GM23338 (cell line): ENCODE results near the gene KLRK1. TPM values are rescaled to one million over a fixed set of nuclear protein-coding genes. Genes with fewer than 3 reads are reported as not detected.

Experiments
- ATAC-seq: fragments of 200-7000 bp; cut with Tn5 transposase; 3 replicates; pipeline ENCODE4 v1.9.1; 2020
- DNase-seq: peaks from one replicate; pipeline ENCODE4 v3.0.0-alpha.2; 2015; ENCODE audit warnings: low spot score
- H2AFZ ChIP-seq: fragments of 200-600 bp; sonication (generic); 2 replicates; pipeline ENCODE4 v1.8.0; 2016; ENCODE audit warnings: antibody characterized with exemption, mild to moderate bottlenecking, moderate library complexity
- H3F3A ChIP-seq: fragments of 200-600 bp; sonication (generic); replicated peaks from 2 replicates; pipeline ENCODE4 v1.8.0; 2017; ENCODE audit warnings: antibody characterized with exemption, mixed run types, low read depth
- H3K27ac ChIP-seq: fragments of 200-600 bp; sonication (generic); 2 replicates; pipeline ENCODE4 v1.6.1; 2016; ENCODE audit warnings: low read depth
- H3K27me3 ChIP-seq: fragments of 200-600 bp; sonication (generic); 2 replicates; pipeline ENCODE4 v1.8.0; 2016; ENCODE audit warnings: mild to moderate bottlenecking, mixed run types, moderate library complexity; ENCODE audit not compliant: insufficient read depth
- H3K36me3 ChIP-seq: fragments of 200-600 bp; sonication (generic); 2 replicates; pipeline ENCODE4 v1.8.0; 2016; ENCODE audit warnings: mild to moderate bottlenecking; ENCODE audit not compliant: insufficient read depth
- H3K4me1 ChIP-seq: fragments of 200-600 bp; sonication (generic); 2 replicates; pipeline ENCODE4 v1.8.0; 2016; ENCODE audit warnings: mild to moderate bottlenecking, moderate library complexity; ENCODE audit not compliant: insufficient read depth
- H3K4me2 ChIP-seq: fragments of 200-600 bp; sonication (generic); 2 replicates; pipeline ENCODE4 v1.7.1; 2017; ENCODE audit warnings: mixed run types
- H3K4me3 ChIP-seq: fragments of 200-600 bp; sonication (generic); 2 replicates; pipeline ENCODE4 v1.6.1; 2016; ENCODE audit warnings: mixed run types
- H3K79me2 ChIP-seq: fragments of 200-600 bp; sonication (generic); replicated peaks from 2 replicates; pipeline ENCODE4 v1.8.0; 2017; ENCODE audit warnings: mild to moderate bottlenecking; ENCODE audit not compliant: insufficient read depth
- H3K9me2 ChIP-seq: fragments of 200-600 bp; sonication (generic); 2 replicates; pipeline ENCODE4 v1.8.0; 2017; ENCODE audit not compliant: insufficient read depth
- H4K20me1 ChIP-seq: fragments of 200-600 bp; sonication (generic); replicated peaks from 2 replicates; pipeline ENCODE4 v1.8.0; 2017; ENCODE audit warnings: mild to moderate bottlenecking; ENCODE audit not compliant: insufficient read depth
- H3K27ac Mint-ChIP-seq: 2 replicates; pipeline ENCODE4 v1.8.0; 2020; ENCODE audit warnings: inconsistent platforms, mild to moderate bottlenecking, moderate library complexity, mixed read lengths
- H3K27me3 Mint-ChIP-seq: 3 replicates; pipeline ENCODE4 v1.8.0; 2022; ENCODE audit warnings: low read depth, mild to moderate bottlenecking, moderate library complexity, mixed read lengths, inconsistent platforms; ENCODE audit not compliant: insufficient read depth, poor library complexity
- H3K36me3 Mint-ChIP-seq: 3 replicates; pipeline ENCODE4 v1.8.0; 2021; ENCODE audit warnings: low read depth, mild to moderate bottlenecking, inconsistent platforms, moderate library complexity, mixed read lengths
- H3K4me1 Mint-ChIP-seq: 3 replicates; pipeline ENCODE4 v1.8.0; 2020; ENCODE audit warnings: mild to moderate bottlenecking, inconsistent platforms, mixed read lengths
- H3K4me3 Mint-ChIP-seq: 3 replicates; pipeline ENCODE4 v1.8.0; 2021; ENCODE audit warnings: moderate library complexity, mild to moderate bottlenecking, inconsistent platforms, mixed read lengths
- H3K9me3 Mint-ChIP-seq: 3 replicates; pipeline ENCODE4 v1.8.0; 2020; ENCODE audit warnings: moderate library complexity, mild to moderate bottlenecking, inconsistent platforms, mixed read lengths
- CREB1 ChIP-seq: fragments of 250-450 bp; sonication (Bioruptor Pico); IDR thresholded peaks from 2 replicates; pipeline ENCODE4 v1.5.0; 2020; ENCODE audit warnings: low read depth, mild to moderate bottlenecking, moderate library complexity
- EZH2 ChIP-seq: fragments of 200-600 bp; sonication (generic); IDR thresholded peaks from one replicate; pipeline ENCODE4 v1.8.0; 2017; ENCODE audit warnings: antibody characterized with exemption, mild to moderate bottlenecking, low read depth; ENCODE audit not compliant: unreplicated experiment
- EZH2phosphoT487 ChIP-seq: fragments of 200-600 bp; sonication (generic); IDR thresholded peaks from one replicate; pipeline ENCODE4 v1.8.1; 2018; ENCODE audit warnings: antibody characterized with exemption; ENCODE audit not compliant: unreplicated experiment
- JUNB ChIP-seq: IDR thresholded peaks from one replicate; pipeline ENCODE4 v1.6.1; 2016; ENCODE audit warnings: antibody characterized with exemption; ENCODE audit not compliant: unreplicated experiment
- NANOG ChIP-seq: IDR thresholded peaks from 2 replicates; pipeline ENCODE4 v1.6.1; 2016; ENCODE audit warnings: antibody characterized with exemption, borderline replicate concordance
- POLR2AphosphoS5 ChIP-seq: IDR thresholded peaks from 2 replicates; pipeline ENCODE4 v1.6.1; 2016; ENCODE audit warnings: antibody characterized with exemption, low read depth
- STAT1 ChIP-seq: IDR thresholded peaks from one replicate; pipeline ENCODE4 v1.6.1; 2016; ENCODE audit warnings: antibody characterized with exemption; ENCODE audit not compliant: unreplicated experiment
- ZNF114 ChIP-seq: fragments of 250-450 bp; sonication (Bioruptor Pico); IDR thresholded peaks from 2 replicates; pipeline ENCODE4 v1.5.0; 2020; ENCODE audit warnings: mild to moderate bottlenecking, moderate library complexity
- ZNF331 ChIP-seq: fragments of 250-450 bp; sonication (Bioruptor Pico); IDR thresholded peaks from 2 replicates; pipeline ENCODE4 v1.5.0; 2020; ENCODE audit warnings: low read depth, mild to moderate bottlenecking, moderate library complexity
- polyA plus RNA-seq: library from polyadenylated mRNA; unstranded; fragments of >200 nt; fragmentation: Nextera tagmentation; extraction: Ambion mirVana; gene quantifications from 2 replicates; pipeline ENCODE4 v1.2.1, GENCODE V29; 2016
- total RNA-seq: library from RNA; depleted of rRNA; stranded (reverse); fragments of >200 nt; shearing (Covaris generic); gene quantifications from 2 replicates; pipeline ENCODE4 v1.2.3, GENCODE V29; 2014
- TF ChIP-seq, protein P1 (sequence below), 2 experiments: fragments of 200-600 bp in 1 of 2; sonication (generic) in 1 of 2; conservative IDR thresholded peaks; 2 replicates each; pipeline versions ENCODE4 v1.5.1 to v1.6.1; 2016 to 2017; ENCODE audit warnings: antibody characterized with exemption in 2 of 2, low read depth in 2 of 2, mild to moderate bottlenecking in 2 of 2, moderate library complexity in 1 of 2
- TF ChIP-seq, protein P2 (sequence below): fragments of 250-450 bp; sonication (Bioruptor Pico); IDR thresholded peaks from 2 replicates; pipeline ENCODE4 v1.5.0; 2020; ENCODE audit warnings: mild to moderate bottlenecking, moderate library complexity
- TF ChIP-seq, protein P3 (sequence below): IDR thresholded peaks from 2 replicates; pipeline ENCODE4 v1.6.1; 2016; ENCODE audit warnings: antibody characterized with exemption
- TF ChIP-seq, protein P4 (sequence below): IDR thresholded peaks from one replicate; pipeline ENCODE4 v1.6.1; 2018; ENCODE audit warnings: antibody characterized with exemption; ENCODE audit not compliant: unreplicated experiment

KLRK1 gene
- total and polyA plus RNA-seq, 2 experiments from 2014 or later: not detected

DNA sequence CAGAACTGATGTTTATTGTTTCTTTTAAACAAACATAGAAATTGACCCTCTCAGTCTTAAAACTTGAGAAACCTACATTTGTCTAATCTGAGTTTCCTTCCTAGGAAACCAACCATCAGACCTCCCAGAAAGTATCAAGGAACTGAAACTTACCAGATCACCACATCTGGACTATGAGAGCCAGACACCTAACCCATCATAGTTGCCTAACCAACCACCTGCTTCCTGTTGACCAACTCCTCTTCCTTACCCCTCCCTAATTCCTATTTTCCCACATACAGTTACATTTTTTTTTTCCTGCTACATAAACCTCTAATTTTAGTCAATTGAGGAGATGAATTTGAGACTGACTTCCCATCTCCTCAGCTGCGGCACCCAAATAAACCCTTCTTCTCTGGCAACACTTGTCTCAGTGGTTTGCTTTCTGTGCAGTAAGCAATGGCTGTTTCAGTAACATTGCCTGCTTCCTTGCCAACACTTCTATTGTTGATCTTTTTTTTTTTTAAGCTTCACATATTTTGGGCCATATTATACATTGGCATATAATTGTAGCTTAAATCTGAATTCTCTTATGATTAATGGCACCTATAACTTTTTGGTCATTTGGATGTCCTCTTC, 47.8 kb downstream of the KLRK1 start:
- Histone ChIP-seq H3K9me2 (peaks cover 4% of the 10 kb centered on the region; the same call in 1 of the 2 replicates), H2AFZ (no peak overlapping the region), H4K20me1 (no peaks in the 10 kb centered on the region), H3F3A (no peaks in the 10 kb centered on the region), H3K79me2 (no peaks in the 10 kb centered on the region), H3K4me2 (no peak overlapping the region), H3K36me3 (no peaks in the 10 kb centered on the region), H3K4me3 (no peak overlapping the region), H3K27ac (no peak overlapping the region), H3K27me3 (no peaks in the 10 kb centered on the region), H3K4me1 (peaks cover 4% of the 10 kb centered on the region; the same call in 1 of the 2 replicates)
- H3K36me3 Mint-ChIP-seq: no peaks in the 10 kb centered on the region
- DNase-seq (no peak), ATAC-seq (no peak)
- H3K4me1 Mint-ChIP-seq: no peaks in the 10 kb centered on the region; the same call in 2 of the 3 replicates
- H3K27me3 Mint-ChIP-seq: no peaks in the 10 kb centered on the region
- H3K27ac Mint-ChIP-seq: no peak overlapping the region
- H3K4me3 Mint-ChIP-seq: no peak overlapping the region
- no peak for TF ChIP-seq EZH2phosphoT487
- no peak for TF ChIP-seq STAT1
- TF ChIP-seq NANOG: no peak
- TF ChIP-seq, protein P1, sequence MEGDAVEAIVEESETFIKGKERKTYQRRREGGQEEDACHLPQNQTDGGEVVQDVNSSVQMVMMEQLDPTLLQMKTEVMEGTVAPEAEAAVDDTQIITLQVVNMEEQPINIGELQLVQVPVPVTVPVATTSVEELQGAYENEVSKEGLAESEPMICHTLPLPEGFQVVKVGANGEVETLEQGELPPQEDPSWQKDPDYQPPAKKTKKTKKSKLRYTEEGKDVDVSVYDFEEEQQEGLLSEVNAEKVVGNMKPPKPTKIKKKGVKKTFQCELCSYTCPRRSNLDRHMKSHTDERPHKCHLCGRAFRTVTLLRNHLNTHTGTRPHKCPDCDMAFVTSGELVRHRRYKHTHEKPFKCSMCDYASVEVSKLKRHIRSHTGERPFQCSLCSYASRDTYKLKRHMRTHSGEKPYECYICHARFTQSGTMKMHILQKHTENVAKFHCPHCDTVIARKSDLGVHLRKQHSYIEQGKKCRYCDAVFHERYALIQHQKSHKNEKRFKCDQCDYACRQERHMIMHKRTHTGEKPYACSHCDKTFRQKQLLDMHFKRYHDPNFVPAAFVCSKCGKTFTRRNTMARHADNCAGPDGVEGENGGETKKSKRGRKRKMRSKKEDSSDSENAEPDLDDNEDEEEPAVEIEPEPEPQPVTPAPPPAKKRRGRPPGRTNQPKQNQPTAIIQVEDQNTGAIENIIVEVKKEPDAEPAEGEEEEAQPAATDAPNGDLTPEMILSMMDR (conservative IDR thresholded peaks at IDR 0.05; ENCODE audit: low read depth in 2 of 2): no peak
- TF ChIP-seq, protein P2, sequence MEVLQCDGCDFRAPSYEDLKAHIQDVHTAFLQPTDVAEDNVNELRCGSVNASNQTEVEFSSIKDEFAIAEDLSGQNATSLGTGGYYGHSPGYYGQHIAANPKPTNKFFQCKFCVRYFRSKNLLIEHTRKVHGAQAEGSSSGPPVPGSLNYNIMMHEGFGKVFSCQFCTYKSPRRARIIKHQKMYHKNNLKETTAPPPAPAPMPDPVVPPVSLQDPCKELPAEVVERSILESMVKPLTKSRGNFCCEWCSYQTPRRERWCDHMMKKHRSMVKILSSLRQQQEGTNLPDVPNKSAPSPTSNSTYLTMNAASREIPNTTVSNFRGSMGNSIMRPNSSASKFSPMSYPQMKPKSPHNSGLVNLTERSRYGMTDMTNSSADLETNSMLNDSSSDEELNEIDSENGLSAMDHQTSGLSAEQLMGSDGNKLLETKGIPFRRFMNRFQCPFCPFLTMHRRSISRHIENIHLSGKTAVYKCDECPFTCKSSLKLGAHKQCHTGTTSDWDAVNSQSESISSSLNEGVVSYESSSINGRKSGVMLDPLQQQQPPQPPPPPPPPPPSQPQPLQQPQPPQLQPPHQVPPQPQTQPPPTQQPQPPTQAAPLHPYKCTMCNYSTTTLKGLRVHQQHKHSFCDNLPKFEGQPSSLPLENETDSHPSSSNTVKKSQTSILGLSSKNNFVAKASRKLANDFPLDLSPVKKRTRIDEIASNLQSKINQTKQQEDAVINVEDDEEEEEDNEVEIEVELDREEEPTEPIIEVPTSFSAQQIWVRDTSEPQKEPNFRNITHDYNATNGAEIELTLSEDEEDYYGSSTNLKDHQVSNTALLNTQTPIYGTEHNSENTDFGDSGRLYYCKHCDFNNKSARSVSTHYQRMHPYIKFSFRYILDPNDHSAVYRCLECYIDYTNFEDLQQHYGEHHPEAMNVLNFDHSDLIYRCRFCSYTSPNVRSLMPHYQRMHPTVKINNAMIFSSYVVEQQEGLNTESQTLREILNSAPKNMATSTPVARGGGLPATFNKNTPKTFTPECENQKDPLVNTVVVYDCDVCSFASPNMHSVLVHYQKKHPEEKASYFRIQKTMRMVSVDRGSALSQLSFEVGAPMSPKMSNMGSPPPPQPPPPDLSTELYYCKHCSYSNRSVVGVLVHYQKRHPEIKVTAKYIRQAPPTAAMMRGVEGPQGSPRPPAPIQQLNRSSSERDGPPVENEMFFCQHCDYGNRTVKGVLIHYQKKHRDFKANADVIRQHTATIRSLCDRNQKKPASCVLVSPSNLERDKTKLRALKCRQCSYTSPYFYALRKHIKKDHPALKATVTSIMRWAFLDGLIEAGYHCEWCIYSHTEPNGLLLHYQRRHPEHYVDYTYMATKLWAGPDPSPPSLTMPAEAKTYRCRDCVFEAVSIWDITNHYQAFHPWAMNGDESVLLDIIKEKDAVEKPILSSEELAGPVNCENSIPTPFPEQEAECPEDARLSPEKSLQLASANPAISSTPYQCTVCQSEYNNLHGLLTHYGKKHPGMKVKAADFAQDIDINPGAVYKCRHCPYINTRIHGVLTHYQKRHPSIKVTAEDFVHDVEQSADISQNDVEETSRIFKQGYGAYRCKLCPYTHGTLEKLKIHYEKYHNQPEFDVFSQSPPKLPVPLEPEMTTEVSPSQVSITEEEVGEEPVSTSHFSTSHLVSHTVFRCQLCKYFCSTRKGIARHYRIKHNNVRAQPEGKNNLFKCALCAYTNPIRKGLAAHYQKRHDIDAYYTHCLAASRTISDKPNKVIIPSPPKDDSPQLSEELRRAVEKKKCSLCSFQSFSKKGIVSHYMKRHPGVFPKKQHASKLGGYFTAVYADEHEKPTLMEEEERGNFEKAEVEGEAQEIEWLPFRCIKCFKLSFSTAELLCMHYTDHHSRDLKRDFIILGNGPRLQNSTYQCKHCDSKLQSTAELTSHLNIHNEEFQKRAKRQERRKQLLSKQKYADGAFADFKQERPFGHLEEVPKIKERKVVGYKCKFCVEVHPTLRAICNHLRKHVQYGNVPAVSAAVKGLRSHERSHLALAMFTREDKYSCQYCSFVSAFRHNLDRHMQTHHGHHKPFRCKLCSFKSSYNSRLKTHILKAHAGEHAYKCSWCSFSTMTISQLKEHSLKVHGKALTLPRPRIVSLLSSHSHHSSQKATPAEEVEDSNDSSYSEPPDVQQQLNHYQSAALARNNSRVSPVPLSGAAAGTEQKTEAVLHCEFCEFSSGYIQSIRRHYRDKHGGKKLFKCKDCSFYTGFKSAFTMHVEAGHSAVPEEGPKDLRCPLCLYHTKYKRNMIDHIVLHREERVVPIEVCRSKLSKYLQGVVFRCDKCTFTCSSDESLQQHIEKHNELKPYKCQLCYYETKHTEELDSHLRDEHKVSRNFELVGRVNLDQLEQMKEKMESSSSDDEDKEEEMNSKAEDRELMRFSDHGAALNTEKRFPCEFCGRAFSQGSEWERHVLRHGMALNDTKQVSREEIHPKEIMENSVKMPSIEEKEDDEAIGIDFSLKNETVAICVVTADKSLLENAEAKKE (CRISPR knock-in tag): no peak
- no peak for TF ChIP-seq ZNF331 (CRISPR knock-in tag)
- TF ChIP-seq, protein P3, sequence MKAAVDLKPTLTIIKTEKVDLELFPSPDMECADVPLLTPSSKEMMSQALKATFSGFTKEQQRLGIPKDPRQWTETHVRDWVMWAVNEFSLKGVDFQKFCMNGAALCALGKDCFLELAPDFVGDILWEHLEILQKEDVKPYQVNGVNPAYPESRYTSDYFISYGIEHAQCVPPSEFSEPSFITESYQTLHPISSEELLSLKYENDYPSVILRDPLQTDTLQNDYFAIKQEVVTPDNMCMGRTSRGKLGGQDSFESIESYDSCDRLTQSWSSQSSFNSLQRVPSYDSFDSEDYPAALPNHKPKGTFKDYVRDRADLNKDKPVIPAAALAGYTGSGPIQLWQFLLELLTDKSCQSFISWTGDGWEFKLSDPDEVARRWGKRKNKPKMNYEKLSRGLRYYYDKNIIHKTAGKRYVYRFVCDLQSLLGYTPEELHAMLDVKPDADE: no peak
- TF ChIP-seq, protein P4, sequence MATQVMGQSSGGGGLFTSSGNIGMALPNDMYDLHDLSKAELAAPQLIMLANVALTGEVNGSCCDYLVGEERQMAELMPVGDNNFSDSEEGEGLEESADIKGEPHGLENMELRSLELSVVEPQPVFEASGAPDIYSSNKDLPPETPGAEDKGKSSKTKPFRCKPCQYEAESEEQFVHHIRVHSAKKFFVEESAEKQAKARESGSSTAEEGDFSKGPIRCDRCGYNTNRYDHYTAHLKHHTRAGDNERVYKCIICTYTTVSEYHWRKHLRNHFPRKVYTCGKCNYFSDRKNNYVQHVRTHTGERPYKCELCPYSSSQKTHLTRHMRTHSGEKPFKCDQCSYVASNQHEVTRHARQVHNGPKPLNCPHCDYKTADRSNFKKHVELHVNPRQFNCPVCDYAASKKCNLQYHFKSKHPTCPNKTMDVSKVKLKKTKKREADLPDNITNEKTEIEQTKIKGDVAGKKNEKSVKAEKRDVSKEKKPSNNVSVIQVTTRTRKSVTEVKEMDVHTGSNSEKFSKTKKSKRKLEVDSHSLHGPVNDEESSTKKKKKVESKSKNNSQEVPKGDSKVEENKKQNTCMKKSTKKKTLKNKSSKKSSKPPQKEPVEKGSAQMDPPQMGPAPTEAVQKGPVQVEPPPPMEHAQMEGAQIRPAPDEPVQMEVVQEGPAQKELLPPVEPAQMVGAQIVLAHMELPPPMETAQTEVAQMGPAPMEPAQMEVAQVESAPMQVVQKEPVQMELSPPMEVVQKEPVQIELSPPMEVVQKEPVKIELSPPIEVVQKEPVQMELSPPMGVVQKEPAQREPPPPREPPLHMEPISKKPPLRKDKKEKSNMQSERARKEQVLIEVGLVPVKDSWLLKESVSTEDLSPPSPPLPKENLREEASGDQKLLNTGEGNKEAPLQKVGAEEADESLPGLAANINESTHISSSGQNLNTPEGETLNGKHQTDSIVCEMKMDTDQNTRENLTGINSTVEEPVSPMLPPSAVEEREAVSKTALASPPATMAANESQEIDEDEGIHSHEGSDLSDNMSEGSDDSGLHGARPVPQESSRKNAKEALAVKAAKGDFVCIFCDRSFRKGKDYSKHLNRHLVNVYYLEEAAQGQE: no peak
- no peak for TF ChIP-seq CREB1 (CRISPR knock-in tag)
- no peak for TF ChIP-seq EZH2
- no peak for TF ChIP-seq JUNB
- no peak for TF ChIP-seq POLR2AphosphoS5
- TF ChIP-seq ZNF114: no peak
- peaks cover 8% of the 10 kb centered on the region; the same call in 2 of the 3 replicates for H3K9me3 Mint-ChIP-seq
